Left renal pelvis (tissue), 4 donors: Measurements from ENCODE around the gene CAP1. TPM values are rescaled to one million over a fixed set of nuclear protein-coding genes. Genes with fewer than 3 reads are reported as not detected.
"Not testable (repeated sequence)": the region's sequence is repeated elsewhere in the genome, so short reads cannot be mapped to it uniquely, and the experiment has no call there.

Experiments
- DNase-seq, 4 donors: peaks; one replicate each; pipeline ENCODE4 v3.0.0-alpha.2; 2013; ENCODE audit warnings: low read depth in 4 of 4, low spot score in 3 of 4
- polyA plus RNA-seq, 4 donors: library from polyadenylated mRNA; unstranded; fragments of 120-200 nt; gene quantifications; one replicate each; pipeline ENCODE4 v1.2.1, GENCODE V29; 2013; ENCODE audit not compliant: insufficient read length in 4 of 4

CAP1 gene
- polyA plus RNA-seq, 4 donors = 144 to 199 (median 182) TPM

- no peak for DNase-seq
Observed at GRCh38 chr1:40030528-40031135, 9.9 kb upstream of the CAP1 start.

GRCh38 chr1:40032240-40032891 lies 8.2 kb upstream of the CAP1 start:
- DNase-seq = no peak

- DNase-seq = no peak
Observed at GRCh38 chr1:40034869-40035268, 5.7 kb upstream of the CAP1 start.

- no peak for DNase-seq
Observed at GRCh38 chr1:40036574-40036973, 4.0 kb upstream of the CAP1 start.

- not testable (repeated sequence) for DNase-seq
Observed at GRCh38 chr1:40037254-40037653, 3.3 kb upstream of the CAP1 start.

GRCh38 chr1:40038697-40039096 lies 1.8 kb upstream of the CAP1 start:
- no peak for DNase-seq

- peak in 2 of 4 donors; percentile 33 to 34 for DNase-seq
Observed at GRCh38 chr1:40039245-40039756, 1.2 kb upstream of the CAP1 start.

GRCh38 chr1:40039757-40040510 lies 595 bp upstream of the CAP1 start:
- peak; percentile 38 to 47 (median 40) for DNase-seq

GRCh38 chr1:40041466-40041838 lies 923 bp downstream of the CAP1 start:
- DNase-seq = no peak

GRCh38 chr1:40042341-40042740 lies 1.8 kb downstream of the CAP1 start:
- no peak for DNase-seq

GRCh38 chr1:40044110-40044509 lies 3.6 kb downstream of the CAP1 start:
- no peak for DNase-seq

GRCh38 chr1:40045182-40045581 lies 4.7 kb downstream of the CAP1 start:
- no peak for DNase-seq

- DNase-seq = no peak
Observed at GRCh38 chr1:40045766-40046165, 5.2 kb downstream of the CAP1 start.

GRCh38 chr1:40047276-40047675 lies 6.7 kb downstream of the CAP1 start:
- DNase-seq = no peak

GRCh38 chr1:40047769-40048168 lies 7.2 kb downstream of the CAP1 start:
- no peak for DNase-seq

GRCh38 chr1:40049725-40050124 lies 9.2 kb downstream of the CAP1 start:
- no peak for DNase-seq

GRCh38 chr1:40050863-40051262 lies 10.3 kb downstream of the CAP1 start:
- no peak for DNase-seq

GRCh38 chr1:40053138-40053887 lies 12.8 kb downstream of the CAP1 start:
- no peak for DNase-seq

- DNase-seq = no peak
Observed at GRCh38 chr1:40056519-40057309, 16.2 kb downstream of the CAP1 start.
